ENCODE data around the gene RPUSD1.

DNA sequence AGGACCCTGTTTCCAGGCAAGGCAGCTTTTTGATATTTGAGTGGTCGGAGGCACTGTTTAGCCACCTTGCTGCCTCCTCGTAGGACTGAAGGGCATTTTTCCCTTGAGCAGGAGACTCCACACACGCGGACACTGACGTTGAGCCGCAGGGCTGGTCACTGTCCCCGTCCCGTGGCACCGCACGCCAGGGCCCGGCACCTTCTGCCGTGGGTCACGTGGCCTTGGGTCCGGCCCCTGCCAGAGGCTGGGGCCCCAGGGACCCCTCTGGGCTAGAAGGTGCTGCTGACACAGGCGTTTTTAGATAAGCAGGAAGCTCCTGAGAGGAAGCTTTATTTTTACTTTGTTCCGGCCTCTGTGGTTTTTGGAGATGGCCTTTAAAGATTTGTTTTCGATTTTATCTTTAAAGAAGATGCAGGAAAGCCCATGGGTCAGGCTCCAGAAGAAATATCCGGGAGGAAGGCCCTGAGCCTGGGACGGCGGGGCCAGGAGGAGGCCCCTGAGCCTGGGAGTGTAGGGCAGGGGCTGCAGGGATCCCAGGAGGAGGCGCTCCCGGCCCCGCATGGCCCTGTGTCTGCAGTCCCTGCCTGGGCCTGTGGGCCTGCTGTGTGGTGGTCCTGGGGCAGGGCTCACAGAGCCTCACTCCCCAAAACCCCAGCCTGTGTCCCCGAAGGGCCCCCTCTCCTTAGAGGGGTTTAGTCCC lies 42.8 kb upstream of the RPUSD1 start:
- no peak for TF ChIP-seq POLR2A (IDR thresholded peaks at IDR 0.05)
- TF ChIP-seq, protein P1, sequence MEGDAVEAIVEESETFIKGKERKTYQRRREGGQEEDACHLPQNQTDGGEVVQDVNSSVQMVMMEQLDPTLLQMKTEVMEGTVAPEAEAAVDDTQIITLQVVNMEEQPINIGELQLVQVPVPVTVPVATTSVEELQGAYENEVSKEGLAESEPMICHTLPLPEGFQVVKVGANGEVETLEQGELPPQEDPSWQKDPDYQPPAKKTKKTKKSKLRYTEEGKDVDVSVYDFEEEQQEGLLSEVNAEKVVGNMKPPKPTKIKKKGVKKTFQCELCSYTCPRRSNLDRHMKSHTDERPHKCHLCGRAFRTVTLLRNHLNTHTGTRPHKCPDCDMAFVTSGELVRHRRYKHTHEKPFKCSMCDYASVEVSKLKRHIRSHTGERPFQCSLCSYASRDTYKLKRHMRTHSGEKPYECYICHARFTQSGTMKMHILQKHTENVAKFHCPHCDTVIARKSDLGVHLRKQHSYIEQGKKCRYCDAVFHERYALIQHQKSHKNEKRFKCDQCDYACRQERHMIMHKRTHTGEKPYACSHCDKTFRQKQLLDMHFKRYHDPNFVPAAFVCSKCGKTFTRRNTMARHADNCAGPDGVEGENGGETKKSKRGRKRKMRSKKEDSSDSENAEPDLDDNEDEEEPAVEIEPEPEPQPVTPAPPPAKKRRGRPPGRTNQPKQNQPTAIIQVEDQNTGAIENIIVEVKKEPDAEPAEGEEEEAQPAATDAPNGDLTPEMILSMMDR (IDR thresholded peaks at IDR 0.05), result no peak
- no peak for TF ChIP-seq EP300 (IDR thresholded peaks at IDR 0.05)
